Measurements from ENCODE around the gene GLRX3.

- TF ChIP-seq TAF1 (IDR thresholded peaks at IDR 0.05; ENCODE audit: low read depth): no peak
- TF ChIP-seq REST (IDR thresholded peaks at IDR 0.05; ENCODE audit: low read depth): no peak
- no peak for TF ChIP-seq MAX (IDR thresholded peaks at IDR 0.05)
- no peak for TF ChIP-seq YY1 (IDR thresholded peaks at IDR 0.05; ENCODE audit: low read depth)
- no peak for TF ChIP-seq EP300 (IDR thresholded peaks at IDR 0.05; ENCODE audit: borderline replicate concordance)
- TF ChIP-seq TEAD4 (IDR thresholded peaks at IDR 0.05): no peak
- no peak for TF ChIP-seq FOXM1 (IDR thresholded peaks at IDR 0.05; ENCODE audit: borderline replicate concordance, low read depth)
- TF ChIP-seq NFIC (IDR thresholded peaks at IDR 0.05): no peak
- no peak for TF ChIP-seq TCF12 (IDR thresholded peaks at IDR 0.05; ENCODE audit: low read depth)
Observed at GRCh38 chr10:130175074-130175473, 38.9 kb downstream of the GLRX3 start.

Data from Ishikawa (cell line).